Keratinocyte (primary cell): Measurements from ENCODE around the gene EFCAB6. TPM values are rescaled to one million over a fixed set of nuclear protein-coding genes. Genes with fewer than 3 reads are reported as not detected.

Experiments
- DNase-seq: peaks from one replicate; pipeline ENCODE4 v3.0.0-alpha.2; 2011; ENCODE audit warnings: low read depth, missing footprints, low spot score
- FAIRE-seq: peaks from 2 replicates; lab custom pipeline; 2011; peaks lifted over from hg19 to GRCh38; lab: Jason Lieb, UNC
- H2AFZ ChIP-seq: 2 replicates; pipeline ENCODE4 v1.6.0; 2012; ENCODE audit warnings: low read length, control low read depth, inconsistent platforms; ENCODE audit not compliant: control insufficient read depth
- H3K27ac ChIP-seq: 2 replicates; pipeline ENCODE4 v1.5.1; 2011; ENCODE audit warnings: low read length; ENCODE audit not compliant: control insufficient read depth, insufficient read depth
- H3K27me3 ChIP-seq: 3 replicates; pipeline ENCODE4 v1.6.0; 2011; ENCODE audit warnings: low read length; ENCODE audit not compliant: control insufficient read depth, insufficient read depth; ENCODE audit errors: extremely low read depth
- H3K36me3 ChIP-seq, 2 experiments: 2 replicates in 1 of 2; 3 replicates in 1 of 2; pipeline ENCODE4 v1.5.1; 2011; ENCODE audit warnings: low read length in 2 of 2, mild to moderate bottlenecking in 1 of 2; ENCODE audit not compliant: control insufficient read depth in 2 of 2, insufficient read depth in 2 of 2; ENCODE audit errors: extremely low read depth in 1 of 2
- H3K4me1 ChIP-seq: 3 replicates; pipeline ENCODE4 v1.5.1; 2011; ENCODE audit warnings: low read length; ENCODE audit not compliant: control insufficient read depth, insufficient read depth; ENCODE audit errors: extremely low read depth
- H3K4me2 ChIP-seq: 3 replicates; pipeline ENCODE4 v1.6.0; 2011; ENCODE audit warnings: low read depth, low read length; ENCODE audit not compliant: control insufficient read depth, insufficient read depth; ENCODE audit errors: extremely low read depth
- H3K4me3 ChIP-seq, 3 experiments: fragments of 200-600 bp in 1 of 3; sonication (generic) in 1 of 3; 2 replicates in 2 of 3; 3 replicates in 1 of 3; pipeline ENCODE4 v1.5.1; 2011 to 2016; ENCODE audit warnings: low read length in 3 of 3, mild to moderate bottlenecking in 3 of 3, control low read depth in 2 of 3, inconsistent platforms in 1 of 3, low read depth in 1 of 3, mixed read lengths in 1 of 3, mixed run types in 1 of 3, moderate library complexity in 1 of 3; ENCODE audit not compliant: control insufficient read depth in 2 of 3, insufficient read depth in 2 of 3; ENCODE audit errors: extremely low read depth in 1 of 3
- H3K79me2 ChIP-seq: 2 replicates; pipeline ENCODE4 v1.6.0; 2012; ENCODE audit warnings: low read length; ENCODE audit not compliant: control insufficient read depth, insufficient read depth
- H3K9ac ChIP-seq: 3 replicates; pipeline ENCODE4 v1.6.0; 2011; ENCODE audit warnings: low read length; ENCODE audit not compliant: control insufficient read depth, insufficient read depth; ENCODE audit errors: extremely low read depth
- H3K9me1 ChIP-seq: 3 replicates; pipeline ENCODE4 v1.6.0; 2011; ENCODE audit warnings: low read length; ENCODE audit not compliant: control insufficient read depth, insufficient read depth; ENCODE audit errors: extremely low read depth
- H3K9me3 ChIP-seq: 2 replicates; pipeline ENCODE4 v1.5.1; 2012; ENCODE audit warnings: low read depth, low read length; ENCODE audit not compliant: control insufficient read depth
- H4K20me1 ChIP-seq: 3 replicates; pipeline ENCODE4 v1.6.0; 2011; ENCODE audit warnings: low read length; ENCODE audit not compliant: control insufficient read depth, insufficient read depth; ENCODE audit errors: extremely low read depth
- EZH2 ChIP-seq: IDR thresholded peaks from one replicate; pipeline ENCODE4 v1.6.1; 2012; ENCODE audit warnings: inconsistent platforms, mild to moderate bottlenecking, low read length, moderate library complexity
- dilution Hi-C: fragments of 300-500 bp; cut with MboI; formaldehyde crosslinking; loops from one replicate; pipeline ENCODE4 v1.7.0; 2020; ENCODE audit warnings: low sequenced_read_pairs; ENCODE audit not compliant: extremely low pct_ligation_motif_present
- polyA plus RNA-seq, 5 experiments: library from polyadenylated mRNA; depleted of rRNA in 3 of 5; stranded (reverse) in 3 of 5; stranded (forward) in 1 of 5; unstranded in 1 of 5; fragments of >200 nt; gene quantifications; 1 replicate in 1 of 5; 2 replicates in 3 of 5; 3 replicates in 1 of 5; pipeline versions ENCODE4 v1.2.1 to v1.2.3, GENCODE V29; 2011 to 2012; ENCODE audit warnings: missing spikeins in 2 of 5, low read depth in 1 of 5, low replicate concordance in 1 of 5
- TF ChIP-seq, protein P1 (sequence below), 3 experiments: IDR thresholded peaks in 1 of 3; conservative IDR thresholded peaks in 1 of 3; optimal IDR thresholded peaks in 1 of 3; 2 replicates in 2 of 3; 3 replicates in 1 of 3; pipeline versions ENCODE3 to v1.5.1; 2011; ENCODE audit warnings: low read length in 3 of 3, mild to moderate bottlenecking in 3 of 3, moderate library complexity in 2 of 3, control low read depth in 1 of 3, inconsistent platforms in 1 of 3; ENCODE audit not compliant: insufficient read depth in 2 of 3; ENCODE audit errors: extremely low read depth in 1 of 3

Gene EFCAB6
- polyA plus RNA-seq, 1 donor (not counting 4 experiments of a cell fraction or from before 2014, with no cell fraction given): 0.18 TPM

DNA sequence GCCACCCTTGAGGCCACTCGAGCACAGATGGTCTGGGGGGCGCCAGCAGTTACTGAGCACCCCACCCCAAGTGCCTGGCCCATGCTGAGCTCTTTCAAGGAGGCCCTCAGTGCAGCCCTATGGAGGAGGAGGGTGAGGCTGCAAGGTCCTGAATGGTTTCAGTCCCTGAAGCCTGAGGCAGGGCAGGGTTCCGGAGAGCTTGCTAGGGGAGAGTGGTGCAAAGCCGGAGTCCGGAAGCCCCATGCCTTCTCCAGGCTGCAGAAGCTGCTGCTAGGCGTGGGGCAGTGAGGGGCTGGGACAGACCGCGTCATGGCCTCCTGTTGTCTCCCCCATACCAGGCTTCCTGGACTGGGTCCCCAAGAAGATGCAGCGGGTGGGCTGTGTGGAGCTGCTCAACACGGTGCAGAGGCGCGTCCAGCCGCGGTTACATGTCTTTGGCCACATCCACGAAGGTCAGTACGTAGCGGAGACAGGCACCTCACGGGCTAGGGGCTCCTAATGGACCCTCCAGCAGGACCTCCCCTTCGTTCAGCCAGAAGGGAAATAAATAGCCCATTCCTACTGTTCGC, 309.7 kb downstream of the EFCAB6 start:
- H3K79me2 ChIP-seq: no peaks in the 10 kb centered on the region
- H3K9me3 ChIP-seq: no peaks in the 10 kb centered on the region
- no peak for TF ChIP-seq EZH2
- TF ChIP-seq, protein P1, sequence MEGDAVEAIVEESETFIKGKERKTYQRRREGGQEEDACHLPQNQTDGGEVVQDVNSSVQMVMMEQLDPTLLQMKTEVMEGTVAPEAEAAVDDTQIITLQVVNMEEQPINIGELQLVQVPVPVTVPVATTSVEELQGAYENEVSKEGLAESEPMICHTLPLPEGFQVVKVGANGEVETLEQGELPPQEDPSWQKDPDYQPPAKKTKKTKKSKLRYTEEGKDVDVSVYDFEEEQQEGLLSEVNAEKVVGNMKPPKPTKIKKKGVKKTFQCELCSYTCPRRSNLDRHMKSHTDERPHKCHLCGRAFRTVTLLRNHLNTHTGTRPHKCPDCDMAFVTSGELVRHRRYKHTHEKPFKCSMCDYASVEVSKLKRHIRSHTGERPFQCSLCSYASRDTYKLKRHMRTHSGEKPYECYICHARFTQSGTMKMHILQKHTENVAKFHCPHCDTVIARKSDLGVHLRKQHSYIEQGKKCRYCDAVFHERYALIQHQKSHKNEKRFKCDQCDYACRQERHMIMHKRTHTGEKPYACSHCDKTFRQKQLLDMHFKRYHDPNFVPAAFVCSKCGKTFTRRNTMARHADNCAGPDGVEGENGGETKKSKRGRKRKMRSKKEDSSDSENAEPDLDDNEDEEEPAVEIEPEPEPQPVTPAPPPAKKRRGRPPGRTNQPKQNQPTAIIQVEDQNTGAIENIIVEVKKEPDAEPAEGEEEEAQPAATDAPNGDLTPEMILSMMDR (optimal IDR thresholded peaks at IDR 0.05 in 1 of 3, IDR thresholded peaks at IDR 0.05 in 1 of 3, conservative IDR thresholded peaks at IDR 0.05 in 1 of 3; ENCODE audit: extremely low read depth in 1 of 3, insufficient read depth in 2 of 3, low read length in 3 of 3): no peak
- H2AFZ ChIP-seq: no peak overlapping the region
- H3K9ac ChIP-seq: no peak overlapping the region
- H3K27me3 ChIP-seq: no peaks in the 10 kb centered on the region
- no peaks in the 10 kb centered on the region for H3K4me1 ChIP-seq
- H3K4me2 ChIP-seq: no peak overlapping the region
- no peak for FAIRE-seq
- no peak overlapping the region for H3K27ac ChIP-seq
- no peak overlapping the region for H3K4me3 ChIP-seq
- H4K20me1 ChIP-seq: no peaks in the 10 kb centered on the region
- H3K9me1 ChIP-seq: no peaks in the 10 kb centered on the region
- no peaks in the 10 kb centered on the region for H3K36me3 ChIP-seq
- dilution Hi-C loops: no loop called here
- DNase-seq: no peak

DNA sequence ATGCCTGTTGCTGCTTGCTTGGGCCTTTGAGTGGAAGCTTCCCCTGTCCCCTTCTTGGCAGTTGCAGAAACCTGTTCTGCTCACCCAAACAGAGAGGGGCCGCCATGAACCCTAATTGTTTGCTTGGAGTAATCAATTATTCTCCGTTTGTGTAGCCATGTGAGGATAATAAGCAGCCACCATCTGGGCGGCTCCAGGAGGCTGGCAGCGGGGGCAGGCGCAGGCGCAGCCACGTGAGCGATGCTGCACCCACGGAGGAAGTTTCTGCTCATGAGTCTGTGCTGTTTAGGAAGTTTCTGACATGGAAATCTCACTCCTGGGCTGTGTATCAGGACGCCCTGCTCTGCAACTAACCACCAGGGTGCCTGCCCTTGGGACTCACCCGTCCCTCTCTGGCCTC, 310.2 kb downstream of the EFCAB6 start:
- no peak overlapping the region for H3K4me3 ChIP-seq
- no peak overlapping the region for H3K27ac ChIP-seq
- H3K36me3 ChIP-seq: no peaks in the 10 kb centered on the region
- no peaks in the 10 kb centered on the region for H3K9me3 ChIP-seq
- no peaks in the 10 kb centered on the region for H4K20me1 ChIP-seq
- H3K9ac ChIP-seq: no peak overlapping the region
- DNase-seq (no peak), FAIRE-seq (no peak)
- H3K9me1 ChIP-seq: no peaks in the 10 kb centered on the region
- H3K4me2 ChIP-seq: no peak overlapping the region
- dilution Hi-C loops: no loop called here
- TF ChIP-seq, protein P1 (optimal IDR thresholded peaks at IDR 0.05 in 1 of 3, IDR thresholded peaks at IDR 0.05 in 1 of 3, conservative IDR thresholded peaks at IDR 0.05 in 1 of 3; ENCODE audit: extremely low read depth in 1 of 3, insufficient read depth in 2 of 3, low read length in 3 of 3): no peak
- H3K79me2 ChIP-seq: no peaks in the 10 kb centered on the region
- H3K4me1 ChIP-seq: no peaks in the 10 kb centered on the region
- H2AFZ ChIP-seq: no peak overlapping the region
- no peaks in the 10 kb centered on the region for H3K27me3 ChIP-seq
